Measurements from ENCODE around the gene FERMT2. TPM values are rescaled to one million over a fixed set of nuclear protein-coding genes. Genes with fewer than 3 reads are reported as not detected.

Gene FERMT2
- total RNA-seq, 4 donors from 2014 or later = 57.1 to 98.5 (median 74.2) TPM

- Histone ChIP-seq H3K4me3 (replicated peaks in 1 of 3) (no peak overlapping the region), H3K27me3 (no peaks in the 10 kb centered on the region), H3K27ac (no peak overlapping the region), H3K36me3 (no peaks in the 10 kb centered on the region), H3K9me3 (no peaks in the 10 kb centered on the region), H3K4me1 (no peaks in the 10 kb centered on the region)
- WGBS, 2 donors = 89 to 93% methylated on average over 7 of the region's 7 CpGs
- no peak for TF ChIP-seq CTCF (IDR thresholded peaks at IDR 0.05)
- no peak for TF ChIP-seq POLR2A (IDR thresholded peaks at IDR 0.05)
- intact Hi-C loops (cut with DNase I) = no loop called here
- DNase-seq = no peak
These were observed 100.4 kb downstream of the FERMT2 start for GRCh38 chr14:52850451-52850909.

- H3K36me3 ChIP-seq = no peaks in the 10 kb centered on the region
- 90 to 94% methylated on average over 5 of the region's 5 CpGs for WGBS, 2 donors
- intact Hi-C loops (cut with DNase I) = no loop called here
- no peaks in the 10 kb centered on the region for H3K9me3 ChIP-seq
- no peak overlapping the region for H3K4me3 ChIP-seq (replicated peaks in 1 of 3)
- H3K4me1 ChIP-seq = peaks cover 0 to 10% of the 10 kb centered on the region in 2 donors
- no peak for TF ChIP-seq POLR2A (IDR thresholded peaks at IDR 0.05)
- TF ChIP-seq CTCF (IDR thresholded peaks at IDR 0.05) = no peak
- no peak overlapping the region for H3K27ac ChIP-seq
- no peak for DNase-seq
- no peaks in the 10 kb centered on the region for H3K27me3 ChIP-seq
These were observed 102.2 kb downstream of the FERMT2 start for GRCh38 chr14:52848626-52849025.

- Histone ChIP-seq H3K36me3 (no peaks in the 10 kb centered on the region), H3K4me3 (replicated peaks in 1 of 3) (no peak overlapping the region), H3K27me3 (no peaks in the 10 kb centered on the region), H3K9me3 (no peaks in the 10 kb centered on the region), H3K27ac (no peak overlapping the region), H3K4me1 (peaks cover 0 to 10% of the 10 kb centered on the region in 2 donors)
- intact Hi-C loops (cut with DNase I) = no loop called here
- 73% methylated on average over 5 of the region's 5 CpGs for WGBS, 2 donors
- TF ChIP-seq POLR2A (IDR thresholded peaks at IDR 0.05) = no peak
- TF ChIP-seq CTCF (IDR thresholded peaks at IDR 0.05) = no peak
- no peak for DNase-seq
These were observed 104.3 kb downstream of the FERMT2 start for GRCh38 chr14:52846591-52846990.

GRCh38 chr14:52845081-52845480 lies 105.8 kb downstream of the FERMT2 start:
- Histone ChIP-seq H3K36me3 (no peaks in the 10 kb centered on the region), H3K4me3 (replicated peaks in 1 of 3) (no peak overlapping the region), H3K27me3 (no peaks in the 10 kb centered on the region), H3K4me1 (peaks cover 0 to 18% of the 10 kb centered on the region in 2 donors), H3K9me3 (no peaks in the 10 kb centered on the region), H3K27ac (no peak overlapping the region)
- no peak for DNase-seq
- intact Hi-C loops (cut with DNase I) = no loop called here
- TF ChIP-seq POLR2A (IDR thresholded peaks at IDR 0.05) (no peak), CTCF (IDR thresholded peaks at IDR 0.05) (no peak)
- 75% methylated on average over 5 of the region's 5 CpGs for WGBS, 2 donors

- Histone ChIP-seq H3K27ac (no peak overlapping the region), H3K36me3 (no peaks in the 10 kb centered on the region), H3K4me3 (replicated peaks in 1 of 3) (no peak overlapping the region), H3K9me3 (no peaks in the 10 kb centered on the region), H3K4me1 (peaks cover 0 to 18% of the 10 kb centered on the region in 2 donors), H3K27me3 (no peaks in the 10 kb centered on the region)
- 52 to 65% methylated on average over 6 of the region's 6 CpGs for WGBS, 2 donors
- DNase-seq = no peak
- TF ChIP-seq POLR2A (IDR thresholded peaks at IDR 0.05) (no peak), CTCF (IDR thresholded peaks at IDR 0.05) (no peak)
- intact Hi-C loops (cut with DNase I) = no loop called here
These were observed 106.4 kb downstream of the FERMT2 start for GRCh38 chr14:52844262-52845060.
